ENCODE data around the gene BMPR1B. TPM values are rescaled to one million over a fixed set of nuclear protein-coding genes. Genes with fewer than 3 reads are reported as not detected.
A peak's percentile ranks its signal among the peaks of the same experiment; 100 is the strongest.

BMPR1B gene
- total and polyA plus RNA-seq, 2 of the 4 experiments (the other 2 are of a cell fraction), result 0.24 to 0.90 TPM

- H2AK5ac ChIP-seq (ENCODE audit: low read depth, low read length), result no peak overlapping the region
- H4K91ac ChIP-seq (ENCODE audit: insufficient read depth, low read depth, low read length), result 0 out of 2 replicates have a peak overlapping the region, but pooled peaks have one; percentile 19
- H3K9me1 ChIP-seq (ENCODE audit: insufficient read depth, low read length), result no peaks in the 10 kb centered on the region
- dilution Hi-C loops (cut with HindIII; ENCODE audit: low sequenced_read_pairs, unreplicated experiment), result no loop called here
- no peak for DNase-seq
- no peak overlapping the region for H3K23ac ChIP-seq (ENCODE audit: low read depth, low read length)
- H3K9me3 ChIP-seq (ENCODE audit: control insufficient read depth, insufficient read depth, low read length), result no peaks in the 10 kb centered on the region
- 0 out of 2 replicates have a peak overlapping the region, but pooled peaks have one; percentile 12 for H2BK20ac ChIP-seq (ENCODE audit: low read depth, low read length)
- no peak overlapping the region for H2BK5ac ChIP-seq (ENCODE audit: low read depth, low read length, poor library complexity, severe bottlenecking)
- TF ChIP-seq RCOR1 (IDR thresholded peaks at IDR 0.05; ENCODE audit: insufficient replicate concordance, low read length) (no peak), MXI1 (IDR thresholded peaks at IDR 0.05; ENCODE audit: borderline replicate concordance, low read depth, low read length) (no peak), BHLHE40 (IDR thresholded peaks at IDR 0.05; ENCODE audit: low read depth, low read length) (no peak), MAZ (IDR thresholded peaks at IDR 0.05; ENCODE audit: borderline replicate concordance, low read depth, low read length) (no peak), POLR2A (IDR thresholded peaks at IDR 0.05; ENCODE audit: low read depth, low read length) (no peak), MAFK (IDR thresholded peaks at IDR 0.05; ENCODE audit: low read depth, low read length) (no peak), CTCF (conservative IDR thresholded peaks at IDR 0.05; ENCODE audit: low read depth, low read length) (no peak), CEBPB (IDR thresholded peaks at IDR 0.05; ENCODE audit: low read depth, low read length) (no peak), CHD1 (IDR thresholded peaks at IDR 0.05; ENCODE audit: low read depth, low read length) (no peak), ELK1 (IDR thresholded peaks at IDR 0.05; ENCODE audit: borderline replicate concordance, low read depth, low read length) (no peak), USF2 (IDR thresholded peaks at IDR 0.05; ENCODE audit: low read depth, low read length) (no peak), FOS (IDR thresholded peaks at IDR 0.05; ENCODE audit: low read depth, low read length) (no peak), SMC3 (IDR thresholded peaks at IDR 0.05; ENCODE audit: low read depth, low read length) (no peak), RFX5 (IDR thresholded peaks at IDR 0.05; ENCODE audit: low read depth, low read length) (no peak), RAD21 (IDR thresholded peaks at IDR 0.05; ENCODE audit: low read length) (no peak), NFE2L2 (IDR thresholded peaks at IDR 0.05; ENCODE audit: low read depth, low read length) (no peak)
- no peak overlapping the region for H2BK120ac ChIP-seq (ENCODE audit: low read depth, low read length)
- no peak overlapping the region for H3K14ac ChIP-seq (replicated peaks; ENCODE audit: low read depth, low read length)
- H3K9ac ChIP-seq (ENCODE audit: low read depth, low read length), result no peak overlapping the region
- no peak for ATAC-seq (ENCODE audit: low read depth)
- intact Hi-C loops (cut with micrococcal nuclease), result no loop called here
- H3K4me1 ChIP-seq (ENCODE audit: control insufficient read depth, insufficient read depth, low read length), result no peaks in the 10 kb centered on the region
- H3K18ac ChIP-seq (ENCODE audit: low read depth, low read length), result no peak overlapping the region
- H2BK15ac ChIP-seq (ENCODE audit: low read depth, low read length), result no peak overlapping the region
- no peak overlapping the region for H3K27ac ChIP-seq (ENCODE audit: insufficient read depth, low read length)
- no TSS peak for BruUV-seq (replicated peaks)
- no peak overlapping the region for H3K4me3 ChIP-seq (ENCODE audit: insufficient read depth, low read depth, low read length)
- no peaks in the 10 kb centered on the region for H3K36me3 ChIP-seq (ENCODE audit: control insufficient read depth, insufficient read depth, low read length)
- in situ Hi-C loops (cut with MboI; ENCODE audit: low sequenced_read_pairs), result no loop called here
- H3K56ac ChIP-seq (ENCODE audit: extremely low read depth, insufficient read depth, low read length), result no peak overlapping the region
- H3K4me2 ChIP-seq (ENCODE audit: low read depth, low read length), result no peak overlapping the region
- POLR2A ChIA-PET (ENCODE audit: unreplicated experiment), result no interaction called here
- no peak overlapping the region for H3K4ac ChIP-seq (ENCODE audit: low read depth, low read length)
- no peaks in the 10 kb centered on the region for H3K79me1 ChIP-seq (ENCODE audit: low read depth in 1 of 2, low read length in 2 of 2)
- WGBS, 2 experiments (ENCODE audit: extremely low coverage in 2 of 2, insufficient read length in 1 of 2), result 71% methylated on average over 5 of the region's 7 CpGs; no CpG with 5 or more reads in 1 of the 2 experiments
- H2AK9ac ChIP-seq (replicated peaks; ENCODE audit: low read depth, low read length, poor library complexity), result no peak overlapping the region
- H3K27me3 ChIP-seq (ENCODE audit: control insufficient read depth, insufficient read depth, low read length), result no peaks in the 10 kb centered on the region
- no peak overlapping the region for H4K5ac ChIP-seq (ENCODE audit: low read depth, low read length)
- CTCF ChIA-PET, result no interaction called here
- no peak overlapping the region for H2AFZ ChIP-seq (replicated peaks; ENCODE audit: low read length, poor library complexity)
- no peak overlapping the region for H4K8ac ChIP-seq (ENCODE audit: low read depth in 2 of 2, low read length in 2 of 2)
- H4K20me1 ChIP-seq (ENCODE audit: insufficient read depth, low read length), result no peaks in the 10 kb centered on the region
Observed at GRCh38 chr4:95085124-95085833, 327.5 kb downstream of the BMPR1B start.

Measured in IMR-90 (cell line).